Measurements from ENCODE around the gene SMPDL3A. TPM values are rescaled to one million over a fixed set of nuclear protein-coding genes. Genes with fewer than 3 reads are reported as not detected.

SMPDL3A gene
- total RNA-seq (2022; extraction: Qiagen RNA extraction; ENCODE audit: low read depth) = 1.8 to 3.4 TPM (median 2.6 TPM) in 5 replicates

GRCh38 chr6:122789182-122790027 is at the start of gene SMPDL3A:
SMPDL3A (plus strand) TSS chr6:122789258; CDS start chr6:122789347, 89 bp downstream.

GRCh38 chr6:122779667-122780066 is 9.4 kb upstream of the SMPDL3A start, which contains the start of gene FABP7:
FABP7 (plus strand) TSS chr6:122779716; CDS start chr6:122779795, 79 bp downstream.

Other genes with a start within 250 kb of the SMPDL3A start
- 0.32 to 0.84 TPM (median 0.74 TPM) in 5 replicates for gene PKIB, start 178.9 kb upstream of the SMPDL3A start, total RNA-seq (2022; extraction: Qiagen RNA extraction; ENCODE audit: low read depth)
- gene FABP7, start 9.5 kb upstream of the SMPDL3A start, total RNA-seq (2022; extraction: Qiagen RNA extraction; ENCODE audit: low read depth) = not detected in 5 replicates
- gene CLVS2, start 207.0 kb downstream of the SMPDL3A start, total RNA-seq (2022; extraction: Qiagen RNA extraction; ENCODE audit: low read depth) = 0.01 to 0.08 TPM (median 0.07 TPM) in 5 replicates